Psoas muscle (tissue), 8 donors: Measurements from ENCODE around the gene GMNN. TPM values are rescaled to one million over a fixed set of nuclear protein-coding genes. Genes with fewer than 3 reads are reported as not detected.

Experiments used
- ATAC-seq, 4 donors: fragments of 200-7000 bp; cut with Tn5 transposase; one replicate each; pipeline ENCODE4 v1.9.1; 2020; ENCODE audit warnings: moderate library complexity in 3 of 4, mild to moderate bottlenecking in 2 of 4
- DNase-seq, 2 donors: peaks; one replicate each; pipeline ENCODE4 v3.0.0-alpha.2; 2020
- H3K27ac ChIP-seq: fragments of 200-600 bp; one replicate; pipeline ENCODE4 v1.8.0; 2022
- H3K27me3 ChIP-seq, 3 donors: fragments of 200-600 bp in 1 of 3; one replicate each; pipeline versions ENCODE4 v1.6.1 to v1.8.0; 2013 to 2022; ENCODE audit warnings: low read length in 2 of 3, mild to moderate bottlenecking in 2 of 3, moderate library complexity in 1 of 3; ENCODE audit not compliant: insufficient read depth in 3 of 3
- H3K36me3 ChIP-seq, 2 donors: fragments of 200-600 bp in 1 of 2; one replicate each; pipeline versions ENCODE4 v1.6.1 to v1.8.0; 2013 to 2022; ENCODE audit warnings: low read depth in 1 of 2, mild to moderate bottlenecking in 1 of 2, moderate library complexity in 1 of 2; ENCODE audit not compliant: insufficient read depth in 1 of 2
- H3K4me1 ChIP-seq: fragments of 200-600 bp; one replicate; pipeline ENCODE4 v1.8.0; 2022
- H3K4me3 ChIP-seq: fragments of 200-600 bp; one replicate; pipeline ENCODE4 v1.8.0; 2022; ENCODE audit warnings: mild to moderate bottlenecking
- H3K9me3 ChIP-seq: fragments of 200-600 bp; one replicate; pipeline ENCODE4 v1.8.0; 2022
- WGBS, 3 donors: extraction: QIAGEN DNeasy Blood & Tissue Kit; methylation state at CpG; one replicate each; pipeline versions ENCODE4 v1.1.6 to v1.1.7; 2013; 5-methylcytosine and 5-hydroxymethylcytosine counted together
- intact Hi-C, 2 donors: fragments of 100-400 bp; cut with DNase I; formaldehyde crosslinking; loops; one replicate each; pipeline versions ENCODE4 v1.11.0 to v1.14.2; 2022
- polyA plus RNA-seq, 3 donors: library from polyadenylated mRNA; stranded (reverse); fragments of 200-250 nt; gene quantifications; one replicate each; pipeline ENCODE4 v1.2.3, GENCODE V29; 2013
- total RNA-seq, 4 donors: library from RNA; stranded (reverse); fragmentation: NEBNext Ultra II Directional in 2 of 4; extraction: Animal tissue kit (Norgen Biotek cat#: 25700) in 2 of 4; gene quantifications; one replicate each; pipeline versions ENCODE4 v1.2.1 to v1.2.4, GENCODE V29; 2021 to 2023
- TF ChIP-seq, protein P1 (sequence below): fragments of 200-600 bp; IDR thresholded peaks from one replicate; pipeline ENCODE4 v1.8.0; 2022; ENCODE audit warnings: antibody characterized with exemption
- donor health status: healthy with polysubstance abuse.
- donor health status: DM: no; HTN: no; CAD: no; lungs with moderate emphysema.
- donor health status: Bipolar disorder and iron deficiency.
- donor health status: healthy.
- donor health status: DM: yes; HTN: yes; CAD: no.
- donor health status: DM: no; HTN: no; CAD: no.
- donor health status: DM: no; HTN: no; CAD: no.
- donor health status: DM: yes; HTN: yes; CAD: no.

Gene GMNN
- total and polyA plus RNA-seq, 7 donors, result 3.5 to 12.2 (median 4.2) TPM

DNA sequence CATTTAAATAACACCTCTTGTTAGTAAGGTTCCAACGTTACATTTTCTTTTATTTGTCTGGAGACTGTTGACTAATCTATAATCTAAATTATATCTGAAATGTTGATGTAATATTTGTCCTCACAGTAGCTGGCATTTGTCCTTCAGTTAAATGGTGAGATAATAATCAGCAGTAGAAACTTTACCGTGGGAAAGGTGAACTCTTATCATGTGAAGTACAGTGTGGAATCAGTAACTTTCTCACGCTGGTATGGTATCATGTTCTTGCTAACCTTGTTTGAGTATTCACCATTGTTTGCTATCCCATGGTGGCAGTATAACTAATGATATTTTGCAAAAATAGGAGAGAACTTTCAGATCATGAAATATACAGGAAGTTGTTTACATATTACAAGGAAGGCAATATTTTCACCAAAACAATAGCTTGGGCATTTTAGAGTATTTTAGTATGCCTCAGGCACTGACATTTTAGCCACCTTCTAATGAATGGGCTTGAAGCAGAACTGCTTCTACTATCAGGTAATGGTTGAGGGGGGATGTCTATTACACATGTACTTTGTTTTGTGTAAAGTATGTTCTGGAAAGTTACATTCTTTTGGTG, 4.8 kb downstream of the GMNN start:
- TF ChIP-seq, protein P1, sequence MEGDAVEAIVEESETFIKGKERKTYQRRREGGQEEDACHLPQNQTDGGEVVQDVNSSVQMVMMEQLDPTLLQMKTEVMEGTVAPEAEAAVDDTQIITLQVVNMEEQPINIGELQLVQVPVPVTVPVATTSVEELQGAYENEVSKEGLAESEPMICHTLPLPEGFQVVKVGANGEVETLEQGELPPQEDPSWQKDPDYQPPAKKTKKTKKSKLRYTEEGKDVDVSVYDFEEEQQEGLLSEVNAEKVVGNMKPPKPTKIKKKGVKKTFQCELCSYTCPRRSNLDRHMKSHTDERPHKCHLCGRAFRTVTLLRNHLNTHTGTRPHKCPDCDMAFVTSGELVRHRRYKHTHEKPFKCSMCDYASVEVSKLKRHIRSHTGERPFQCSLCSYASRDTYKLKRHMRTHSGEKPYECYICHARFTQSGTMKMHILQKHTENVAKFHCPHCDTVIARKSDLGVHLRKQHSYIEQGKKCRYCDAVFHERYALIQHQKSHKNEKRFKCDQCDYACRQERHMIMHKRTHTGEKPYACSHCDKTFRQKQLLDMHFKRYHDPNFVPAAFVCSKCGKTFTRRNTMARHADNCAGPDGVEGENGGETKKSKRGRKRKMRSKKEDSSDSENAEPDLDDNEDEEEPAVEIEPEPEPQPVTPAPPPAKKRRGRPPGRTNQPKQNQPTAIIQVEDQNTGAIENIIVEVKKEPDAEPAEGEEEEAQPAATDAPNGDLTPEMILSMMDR, result no peak
- peaks cover 0 to 36% of the 10 kb centered on the region in 2 donors for H3K36me3 ChIP-seq
- no peak for DNase-seq
- no peak overlapping the region for H3K27ac ChIP-seq
- intact Hi-C loops, result loop anchor here in 1 of 2 donors (5.0 kb wide), 1 partner anchor 57 kb away; no protein-coding TSS in a partner anchor
- peaks cover 12% of the 10 kb centered on the region for H3K4me1 ChIP-seq
- ATAC-seq, result no peak
- H3K27me3 ChIP-seq, result no peaks in the 10 kb centered on the region
- H3K9me3 ChIP-seq, result no peaks in the 10 kb centered on the region
- H3K4me3 ChIP-seq, result no peak overlapping the region
- WGBS, 3 donors, result 67 to 71% (median 71%) methylated on average over 3 of the region's 3 CpGs

DNA sequence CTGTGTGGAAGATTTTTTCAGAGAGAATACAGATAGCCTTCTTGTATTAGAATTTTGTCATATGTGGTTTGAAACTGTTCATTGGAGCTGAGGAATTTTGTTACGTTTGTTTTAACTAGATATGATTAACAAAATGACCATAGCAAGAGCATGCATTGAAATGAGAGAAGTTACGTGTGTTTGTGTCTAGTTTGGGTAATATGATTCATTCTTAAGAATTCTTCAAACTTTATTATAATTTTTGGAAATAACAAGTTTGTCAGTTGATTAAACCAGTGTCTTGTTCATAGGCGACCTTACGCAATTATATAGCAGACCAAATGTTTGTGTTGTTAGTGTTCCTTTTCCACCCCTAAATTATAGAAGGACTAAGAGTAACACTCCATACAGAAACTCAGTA, 5.5 kb downstream of the GMNN start:
- Histone ChIP-seq H3K36me3 (peaks cover 0 to 43% of the 10 kb centered on the region in 2 donors), H3K27me3 (no peaks in the 10 kb centered on the region), H3K9me3 (no peaks in the 10 kb centered on the region), H3K4me3 (no peak overlapping the region), H3K4me1 (peaks cover 12% of the 10 kb centered on the region), H3K27ac (no peak overlapping the region)
- TF ChIP-seq, protein P1, result no peak
- WGBS, 3 donors, result 95 to 99% (median 96%) methylated on average over 4 of the region's 4 CpGs
- intact Hi-C loops, result no loop called here
- DNase-seq (no peak), ATAC-seq (no peak)

DNA sequence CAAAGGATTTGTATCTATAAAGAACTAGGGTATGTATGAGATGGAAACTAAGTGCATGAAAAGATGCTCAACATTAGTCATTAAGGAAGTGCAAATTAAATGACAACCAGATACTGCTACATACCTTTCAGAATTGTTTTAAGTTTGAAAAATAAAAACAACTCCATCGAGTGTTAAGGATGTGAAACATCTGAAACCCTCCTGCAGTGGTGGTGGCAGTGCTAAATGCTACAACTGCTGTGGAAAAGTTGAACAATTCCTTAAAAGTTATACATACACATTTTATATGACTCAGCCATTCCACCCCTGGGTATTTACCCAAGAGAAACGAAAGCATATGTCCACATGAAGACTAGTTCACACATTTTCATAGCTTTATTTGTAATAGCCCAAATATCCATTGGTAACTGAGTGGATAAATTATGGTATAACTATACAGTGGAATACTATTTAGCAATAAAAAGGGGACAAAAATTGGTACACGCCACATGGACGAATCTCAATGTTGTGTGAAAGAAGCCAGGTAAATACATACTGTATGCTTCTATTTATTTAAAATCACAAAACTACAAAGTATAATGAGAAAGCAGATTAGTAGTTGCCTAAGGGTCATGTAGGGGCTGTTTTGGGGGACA, 13.4 kb downstream of the GMNN start:
- H3K4me1 ChIP-seq, result no peaks in the 10 kb centered on the region
- DNase-seq, result no peak
- WGBS, 3 donors, result 96 to 97% (median 97%) methylated on average over 4 of the region's 4 CpGs
- intact Hi-C loops, result no loop called here
- H3K27me3 ChIP-seq, result no peaks in the 10 kb centered on the region
- no peaks in the 10 kb centered on the region for H3K9me3 ChIP-seq
- H3K4me3 ChIP-seq, result no peak overlapping the region
- peaks cover 0 to 53% of the 10 kb centered on the region in 2 donors for H3K36me3 ChIP-seq
- TF ChIP-seq, protein P1, result no peak
- no peak overlapping the region for H3K27ac ChIP-seq
- ATAC-seq, result no peak

DNA sequence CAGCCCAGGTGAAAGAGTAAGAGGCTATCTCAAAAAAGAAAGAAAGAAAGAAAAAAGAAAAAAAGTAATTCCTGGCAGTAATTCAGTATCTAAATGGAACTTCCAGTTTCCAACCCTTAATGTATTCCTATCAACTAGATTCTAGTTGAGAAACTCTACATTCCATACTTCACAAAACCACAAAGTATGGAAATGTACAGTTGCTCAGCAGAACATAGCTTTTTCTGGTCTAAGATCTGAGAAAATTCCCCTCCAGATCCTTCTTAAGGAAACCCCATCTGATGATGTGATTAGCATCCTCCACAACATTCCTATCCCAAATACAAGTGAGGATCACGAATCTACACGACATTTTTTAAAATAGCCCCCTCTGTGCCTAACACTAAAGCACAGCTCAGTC, 20.4 kb downstream of the GMNN start:
- ATAC-seq (no peak), DNase-seq (no peak)
- Histone ChIP-seq H3K36me3 (no peaks in the 10 kb centered on the region), H3K4me3 (no peak overlapping the region), H3K27ac (no peak overlapping the region), H3K9me3 (no peaks in the 10 kb centered on the region), H3K4me1 (no peaks in the 10 kb centered on the region), H3K27me3 (no peaks in the 10 kb centered on the region)
- WGBS, 3 donors, result 86 to 93% (median 91%) methylated on average over 2 of the region's 2 CpGs
- TF ChIP-seq, protein P1, result no peak
- intact Hi-C loops, result no loop called here
